ENCODE measurements around the gene ATP5F1B. TPM values are rescaled to one million over a fixed set of nuclear protein-coding genes. Genes with fewer than 3 reads are reported as not detected.

The ATP5F1B gene
- total and polyA plus RNA-seq, 2 of the 13 experiments (the other 11 are each of a cell fraction or from before 2014, with no cell fraction given): 1,051 to 1,180 TPM

GRCh38 chr12:56635806-56636674, 9.7 kb downstream of the ATP5F1B start (continued):
- TF ChIP-seq MNT (IDR thresholded peaks at IDR 0.05) (peak; percentile 27; the same call in 1 of the 2 replicates), TRAFD1 (CRISPR knock-in tag; IDR thresholded peaks at IDR 0.05; ENCODE audit: borderline replicate concordance) (no peak), HNRNPK (IDR thresholded peaks at IDR 0.05; ENCODE audit: low read depth, low read length, poor library complexity, severe bottlenecking) (peak; percentile 32), MAFF (IDR thresholded peaks at IDR 0.05; ENCODE audit: low read depth, low read length) (0 out of 2 replicates have a peak, but pooled peaks have one; percentile 36), NFE2 (CRISPR knock-in tag; IDR thresholded peaks at IDR 0.05) (no peak), NONO (IDR thresholded peaks at IDR 0.05) (no peak), NONO (CRISPR knock-in tag; conservative IDR thresholded peaks at IDR 0.05) (0 out of 2 replicates have a peak, but pooled peaks have one; percentile 27), BCLAF1 (IDR thresholded peaks at IDR 0.05) (no peak), FOSL2 (CRISPR knock-in tag; IDR thresholded peaks at IDR 0.05) (peak; percentile 78), SSRP1 (CRISPR knock-in tag; IDR thresholded peaks at IDR 0.05) (no peak), CCDC6 (CRISPR knock-in tag; IDR thresholded peaks at IDR 0.05) (0 out of 2 replicates have a peak, but pooled peaks have one; percentile 57), GATA4 (IDR thresholded peaks at IDR 0.05; ENCODE audit: borderline replicate concordance, low read depth) (0 out of 2 replicates have a peak, but pooled peaks have one; percentile 3), ZNF318 (CRISPR knock-in tag; IDR thresholded peaks at IDR 0.05) (0 out of 2 replicates have a peak, but pooled peaks have one; percentile 7), ZNF543 (CRISPR knock-in tag; IDR thresholded peaks at IDR 0.05) (0 out of 2 replicates have a peak, but pooled peaks have one; percentile 16)

All from HepG2 (cell line).